IMR-90 (cell line): ENCODE data around the gene CCZ1B. TPM values are rescaled to one million over a fixed set of nuclear protein-coding genes. Genes with fewer than 3 reads are reported as not detected.

Experiments used
- ATAC-seq: fragments of 200-7000 bp; cut with Tn5 transposase; 2 replicates; pipeline ENCODE4 v1.9.1; 2020; ENCODE audit warnings: low read depth, mild to moderate bottlenecking, moderate library complexity
- BruUV-seq: library from RNA; stranded (reverse); fragments of 400-500 nt; replicated peaks from 2 replicates; lab custom pipeline; 2021; lab: Mats Ljungman, UMichigan
- CTCF ChIA-PET: fragments of 300-600 bp; formaldehyde crosslinking; extraction: SDS; loops from one replicate; lab custom pipeline; 2021; ENCODE audit warnings: antibody characterized with exemption; lab: Yijun Ruan, JAX
- POLR2A ChIA-PET: fragments of 300-600 bp; sonication (Branson Sonifier 250); formaldehyde crosslinking; loops from one replicate; lab custom pipeline; 2022; ENCODE audit warnings: antibody characterized with exemption; ENCODE audit not compliant: unreplicated experiment; lab: Charles Lee
- DNase-seq: peaks from one replicate; pipeline ENCODE4 v3.0.0; 2013
- H2AFZ ChIP-seq: replicated peaks from 2 replicates; pipeline ENCODE3; 2013; ENCODE audit warnings: low read length, mild to moderate bottlenecking; ENCODE audit not compliant: poor library complexity
- H2AK5ac ChIP-seq: 2 replicates; pipeline ENCODE4 v1.6.1; 2013; ENCODE audit warnings: low read depth, low read length, inconsistent platforms
- H2AK9ac ChIP-seq: replicated peaks from 2 replicates; pipeline ENCODE3; 2013; ENCODE audit warnings: mild to moderate bottlenecking, low read depth, low read length, moderate library complexity; ENCODE audit not compliant: poor library complexity
- H2BK120ac ChIP-seq: 2 replicates; pipeline ENCODE4 v1.6.1; 2013; ENCODE audit warnings: low read depth, low read length, inconsistent platforms
- H2BK15ac ChIP-seq: 3 replicates; pipeline ENCODE4 v1.6.1; 2013; ENCODE audit warnings: low read depth, low read length, inconsistent platforms
- H2BK20ac ChIP-seq: 2 replicates; pipeline ENCODE4 v1.6.1; 2013; ENCODE audit warnings: low read depth, mild to moderate bottlenecking, inconsistent platforms, low read length, moderate library complexity
- H2BK5ac ChIP-seq: 2 replicates; pipeline ENCODE4 v1.6.1; 2013; ENCODE audit warnings: mild to moderate bottlenecking, low read depth, low read length, inconsistent platforms; ENCODE audit not compliant: poor library complexity, severe bottlenecking
- H3K14ac ChIP-seq: replicated peaks from 2 replicates; pipeline ENCODE4 v1.6.1; 2013; ENCODE audit warnings: low read depth, low read length, inconsistent platforms
- H3K18ac ChIP-seq: 2 replicates; pipeline ENCODE4 v1.6.1; 2013; ENCODE audit warnings: low read depth, low read length, control low read depth
- H3K23ac ChIP-seq: 2 replicates; pipeline ENCODE4 v1.6.1; 2013; ENCODE audit warnings: low read depth, low read length, inconsistent platforms
- H3K27ac ChIP-seq: 2 replicates; pipeline ENCODE4 v1.5.1; 2013; ENCODE audit warnings: mild to moderate bottlenecking, control low read depth, low read length; ENCODE audit not compliant: insufficient read depth
- H3K27me3 ChIP-seq: 2 replicates; pipeline ENCODE4 v1.6.1; 2013; ENCODE audit warnings: low read length; ENCODE audit not compliant: control insufficient read depth, insufficient read depth
- H3K36me3 ChIP-seq: 2 replicates; pipeline ENCODE4 v1.6.1; 2013; ENCODE audit warnings: low read length, mixed read lengths; ENCODE audit not compliant: control insufficient read depth, insufficient read depth
- H3K4ac ChIP-seq: 2 replicates; pipeline ENCODE4 v1.6.1; 2013; ENCODE audit warnings: low read depth, low read length, inconsistent platforms
- H3K4me1 ChIP-seq: 2 replicates; pipeline ENCODE4 v1.6.1; 2013; ENCODE audit warnings: low read length, mixed read lengths; ENCODE audit not compliant: control insufficient read depth, insufficient read depth
- H3K4me2 ChIP-seq: 2 replicates; pipeline ENCODE4 v1.6.1; 2013; ENCODE audit warnings: low read depth, mild to moderate bottlenecking, control low read depth, low read length, moderate library complexity
- H3K4me3 ChIP-seq: 2 replicates; pipeline ENCODE4 v1.5.1; 2013; ENCODE audit warnings: low read depth, mild to moderate bottlenecking, control low read depth, low read length, moderate library complexity; ENCODE audit not compliant: insufficient read depth
- H3K56ac ChIP-seq: 2 replicates; pipeline ENCODE4 v1.6.1; 2013; ENCODE audit warnings: low read length, inconsistent platforms; ENCODE audit not compliant: insufficient read depth; ENCODE audit errors: extremely low read depth
- H3K79me1 ChIP-seq, 2 experiments: 2 replicates each; pipeline ENCODE4 v1.6.1; 2013; ENCODE audit warnings: low read length in 2 of 2, inconsistent platforms in 1 of 2, low read depth in 1 of 2
- H3K9ac ChIP-seq: 2 replicates; pipeline ENCODE4 v1.6.1; 2013; ENCODE audit warnings: low read depth, low read length, control low read depth
- H3K9me1 ChIP-seq: 2 replicates; pipeline ENCODE4 v1.6.1; 2013; ENCODE audit warnings: low read length, inconsistent platforms; ENCODE audit not compliant: insufficient read depth
- H3K9me3 ChIP-seq: 2 replicates; pipeline ENCODE4 v1.6.1; 2013; ENCODE audit warnings: low read length; ENCODE audit not compliant: control insufficient read depth, insufficient read depth
- H4K20me1 ChIP-seq: 2 replicates; pipeline ENCODE4 v1.6.1; 2013; ENCODE audit warnings: low read length, inconsistent platforms; ENCODE audit not compliant: insufficient read depth
- H4K5ac ChIP-seq: 2 replicates; pipeline ENCODE4 v1.6.1; 2013; ENCODE audit warnings: mild to moderate bottlenecking, low read depth, low read length, control low read depth
- H4K8ac ChIP-seq, 2 experiments: 2 replicates each; pipeline ENCODE4 v1.6.1; 2013; ENCODE audit warnings: low read depth in 2 of 2, low read length in 2 of 2, control low read depth in 1 of 2, inconsistent platforms in 1 of 2
- H4K91ac ChIP-seq: 2 replicates; pipeline ENCODE4 v1.6.1; 2013; ENCODE audit warnings: low read depth, low read length, inconsistent platforms; ENCODE audit not compliant: insufficient read depth
- BHLHE40 ChIP-seq: fragments of 150-350 bp; IDR thresholded peaks from 2 replicates; pipeline ENCODE4 v1.6.1; 2016; ENCODE audit warnings: mild to moderate bottlenecking, low read depth, low read length
- CEBPB ChIP-seq: IDR thresholded peaks from 2 replicates; pipeline ENCODE4 v1.6.1; 2012; ENCODE audit warnings: low read depth, low read length, improper control_type of control experiment
- CHD1 ChIP-seq: IDR thresholded peaks from 2 replicates; pipeline ENCODE4 v1.6.1; 2012; ENCODE audit warnings: low read depth, low read length, improper control_type of control experiment
- CTCF ChIP-seq: conservative IDR thresholded peaks from 2 replicates; pipeline ENCODE4 v1.5.1; 2012; ENCODE audit warnings: mild to moderate bottlenecking, low read depth, low read length, improper control_type of control experiment
- ELK1 ChIP-seq: fragments of 150-350 bp; IDR thresholded peaks from 2 replicates; pipeline ENCODE4 v1.6.1; 2016; ENCODE audit warnings: low read depth, mild to moderate bottlenecking, low read length, moderate library complexity, borderline replicate concordance
- FOS ChIP-seq: fragments of 150-350 bp; IDR thresholded peaks from 2 replicates; pipeline ENCODE4 v1.6.1; 2016; ENCODE audit warnings: low read depth, low read length
- MAFK ChIP-seq: IDR thresholded peaks from 2 replicates; pipeline ENCODE4 v1.6.1; 2012; ENCODE audit warnings: low read depth, low read length, improper control_type of control experiment
- MAZ ChIP-seq: IDR thresholded peaks from 2 replicates; pipeline ENCODE4 v1.6.1; 2012; ENCODE audit warnings: low read depth, mild to moderate bottlenecking, low read length, improper control_type of control experiment, moderate library complexity, borderline replicate concordance
- MXI1 ChIP-seq: IDR thresholded peaks from 2 replicates; pipeline ENCODE4 v1.6.1; 2012; ENCODE audit warnings: low read depth, mild to moderate bottlenecking, low read length, moderate library complexity, borderline replicate concordance
- POLR2A ChIP-seq: IDR thresholded peaks from 2 replicates; pipeline ENCODE4 v1.6.1; 2012; ENCODE audit warnings: mild to moderate bottlenecking, low read depth, low read length
- RCOR1 ChIP-seq: IDR thresholded peaks from 2 replicates; pipeline ENCODE4 v1.6.1; 2012; ENCODE audit warnings: mild to moderate bottlenecking, low read length, improper control_type of control experiment; ENCODE audit not compliant: insufficient replicate concordance
- RFX5 ChIP-seq: IDR thresholded peaks from 2 replicates; pipeline ENCODE4 v1.8.0; 2012; ENCODE audit warnings: low read depth, mild to moderate bottlenecking, low read length, moderate library complexity
- SMC3 ChIP-seq: fragments of 150-350 bp; IDR thresholded peaks from 2 replicates; pipeline ENCODE4 v1.6.1; 2016; ENCODE audit warnings: low read depth, mild to moderate bottlenecking, antibody characterized with exemption, low read length, moderate library complexity
- USF2 ChIP-seq: fragments of 150-350 bp; IDR thresholded peaks from 2 replicates; pipeline ENCODE4 v1.6.1; 2017; ENCODE audit warnings: mild to moderate bottlenecking, antibody characterized with exemption, low read length, low read depth
- WGBS, 2 experiments: methylation state at CpG; one replicate each; pipeline versions ENCODE4 v1.1.5 to v1.1.7; 2013; ENCODE audit warnings: missing lambda C conversion rate in 2 of 2; ENCODE audit not compliant: insufficient read length in 1 of 2; ENCODE audit errors: extremely low coverage in 2 of 2; 5-methylcytosine and 5-hydroxymethylcytosine counted together
- dilution Hi-C: fragments of 300-500 bp; cut with HindIII; formaldehyde crosslinking; loops from one replicate; pipeline ENCODE4 v1.14.3; 2018; ENCODE audit warnings: low sequenced_read_pairs; ENCODE audit not compliant: unreplicated experiment
- in situ Hi-C: fragments of 300-500 bp; cut with MboI; formaldehyde crosslinking; loops from 3 replicates; pipeline ENCODE4 v1.14.3; 2019; ENCODE audit warnings: low sequenced_read_pairs, inconsistent platforms, mixed read lengths
- intact Hi-C: fragments of 100-400 bp; cut with micrococcal nuclease; formaldehyde crosslinking; loops from 2 replicates; pipeline ENCODE4 v1.10.0; 2022
- polyA plus RNA-seq, 3 experiments: library from polyadenylated mRNA; depleted of rRNA; stranded (reverse); fragments of >200 nt; gene quantifications; 2 replicates each; pipeline ENCODE4 v1.2.3, GENCODE V29; 2012; ENCODE audit warnings: low replicate concordance in 1 of 3
- total RNA-seq: library from RNA; depleted of rRNA; stranded (reverse); fragments of >200 nt; gene quantifications from 2 replicates; pipeline ENCODE4 v1.2.3, GENCODE V29; 2012

Gene CCZ1B
- total and polyA plus RNA-seq, 2 of the 4 experiments (the other 2 are of a cell fraction), result 25.5 to 41.0 TPM

GRCh38 chr7:6833636-6834035 is 7.6 kb upstream of the CCZ1B start:
- dilution Hi-C loops, result no loop called here
- ATAC-seq, result no peak
- no peak overlapping the region for H3K18ac ChIP-seq
- H3K36me3 ChIP-seq, result no peaks in the 10 kb centered on the region
- H3K9ac ChIP-seq, result no peak overlapping the region
- no peak overlapping the region for H2BK20ac ChIP-seq
- no peak overlapping the region for H3K56ac ChIP-seq
- in situ Hi-C loops, result no loop called here
- DNase-seq, result no peak
- no peaks in the 10 kb centered on the region for H3K9me1 ChIP-seq
- no peak for TF ChIP-seq MAZ
- TF ChIP-seq CTCF, result no peak
- no peak for TF ChIP-seq CHD1
- no peak for TF ChIP-seq RCOR1
- TF ChIP-seq ELK1, result no peak
- TF ChIP-seq POLR2A, result no peak
- no peak for TF ChIP-seq SMC3
- TF ChIP-seq RFX5, result no peak
- no peak for TF ChIP-seq FOS
- no peak for TF ChIP-seq MAFK
- no peak for TF ChIP-seq BHLHE40
- TF ChIP-seq MXI1, result no peak
- no peak for TF ChIP-seq CEBPB
- no peak for TF ChIP-seq USF2
- no peaks in the 10 kb centered on the region for H3K4me1 ChIP-seq
- no peak overlapping the region for H3K4ac ChIP-seq
- ChIA-PET CTCF (no interaction called here), POLR2A (no interaction called here)
- H3K4me2 ChIP-seq, result no peak overlapping the region
- intact Hi-C loops, result no loop called here
- no peak overlapping the region for H2AK5ac ChIP-seq
- H4K91ac ChIP-seq, result no peak overlapping the region
- WGBS, 2 experiments, result no CpG with 5 or more reads among the region's 6 CpGs
- H4K8ac ChIP-seq, result no peak overlapping the region
- H2AK9ac ChIP-seq, result no peak overlapping the region
- H3K4me3 ChIP-seq, result no peak overlapping the region
- no TSS peak for BruUV-seq
- H2BK120ac ChIP-seq, result no peak overlapping the region
- no peak overlapping the region for H2BK15ac ChIP-seq
- no peaks in the 10 kb centered on the region for H4K20me1 ChIP-seq
- no peak overlapping the region for H3K27ac ChIP-seq
- H3K23ac ChIP-seq, result no peak overlapping the region
- no peaks in the 10 kb centered on the region; the same call in 1 of the 2 replicates for H3K27me3 ChIP-seq
- no peaks in the 10 kb centered on the region for H3K79me1 ChIP-seq
- no peak overlapping the region for H2AFZ ChIP-seq
- H3K9me3 ChIP-seq, result no peaks in the 10 kb centered on the region
- no peak overlapping the region for H2BK5ac ChIP-seq
- no peak overlapping the region for H3K14ac ChIP-seq
- H4K5ac ChIP-seq, result no peak overlapping the region
